Bronchial epithelial cell (primary cell): ENCODE results near the gene POLR1A. TPM values are rescaled to one million over a fixed set of nuclear protein-coding genes. Genes with fewer than 3 reads are reported as not detected.
A peak's percentile ranks its signal among the peaks of the same experiment; 100 is the strongest.

Experiments
- DNase-seq: peaks from one replicate; pipeline ENCODE4 v3.0.0-alpha.2; 2010; ENCODE audit warnings: low read depth
- FAIRE-seq: peaks from 2 replicates; lab custom pipeline; 2011; peaks lifted over from hg19 to GRCh38; lab: Jason Lieb, UNC
- H3K27me3 ChIP-seq: 2 replicates; pipeline ENCODE4 v1.5.1; 2011; ENCODE audit warnings: low read length; ENCODE audit not compliant: control insufficient read depth, insufficient read depth
- H3K36me3 ChIP-seq: 2 replicates; pipeline ENCODE4 v1.5.1; 2011; ENCODE audit warnings: low read length; ENCODE audit not compliant: control insufficient read depth, insufficient read depth
- H3K4me3 ChIP-seq: 2 replicates; pipeline ENCODE4 v1.5.1; 2011; ENCODE audit warnings: mild to moderate bottlenecking, low read depth, low read length, control low read depth
- CTCF ChIP-seq: IDR thresholded peaks from 2 replicates; pipeline ENCODE4 v1.5.1; 2011; ENCODE audit warnings: mild to moderate bottlenecking, moderate library complexity, low read length, control low read depth, inconsistent platforms; ENCODE audit not compliant: insufficient read depth, severe bottlenecking
- total RNA-seq: library from RNA; depleted of rRNA; stranded (reverse); fragments of >200 nt; gene quantifications from 2 replicates; pipeline ENCODE4 v1.2.1, GENCODE V29; 2014

The POLR1A gene
- total RNA-seq, 1 donor from 2014 or later = 9.7 TPM

GRCh38 chr2:86014493-86014892 lies 91.2 kb downstream of the POLR1A start:
- no peak for FAIRE-seq
- no peak for TF ChIP-seq CTCF

DNA sequence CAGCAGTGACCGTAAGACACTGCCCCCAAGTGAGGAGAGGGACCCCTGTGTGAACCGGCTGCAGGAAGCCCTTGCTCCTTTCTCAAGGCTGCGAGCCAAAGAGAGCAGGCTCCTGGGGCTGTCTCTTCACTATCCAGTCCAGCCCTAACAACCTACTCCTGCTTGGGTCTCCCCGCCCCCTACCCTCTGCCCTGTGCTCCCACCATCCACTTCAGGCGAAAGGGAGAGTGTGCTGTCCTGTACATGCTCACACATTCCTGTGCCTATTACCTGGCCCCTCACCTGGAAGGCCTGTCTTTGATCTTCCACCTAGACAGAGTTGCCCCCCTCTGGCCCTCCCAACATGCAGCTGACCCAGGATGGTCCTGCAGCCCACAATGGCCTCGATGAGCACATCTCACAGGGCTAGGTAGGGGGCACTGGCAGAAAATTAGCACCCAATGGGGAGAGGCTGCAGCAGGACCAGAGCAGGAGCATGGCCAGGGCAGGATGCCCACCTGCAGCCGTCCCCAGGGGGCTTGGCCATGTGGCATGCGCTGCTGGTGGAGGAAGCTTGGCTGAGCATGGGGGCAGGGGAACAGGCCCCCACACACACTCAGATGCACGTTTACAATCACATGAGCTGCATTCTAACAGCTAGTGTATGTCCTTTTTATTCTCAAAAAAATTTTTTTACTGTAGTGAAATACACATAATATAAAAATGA lies 93.5 kb downstream of the POLR1A start:
- Histone ChIP-seq H3K36me3 (no peaks in the 10 kb centered on the region), H3K27me3 (no peaks in the 10 kb centered on the region), H3K4me3 (no peak overlapping the region)
- no peak for TF ChIP-seq CTCF
- no peak for DNase-seq
- no peak for FAIRE-seq

More at GRCh38 chr2:86014493-86014892, 91.2 kb downstream of the POLR1A start:
- no peak overlapping the region for H3K4me3 ChIP-seq
- H3K27me3 ChIP-seq = no peaks in the 10 kb centered on the region
- DNase-seq = no peak
- no peaks in the 10 kb centered on the region for H3K36me3 ChIP-seq

DNA sequence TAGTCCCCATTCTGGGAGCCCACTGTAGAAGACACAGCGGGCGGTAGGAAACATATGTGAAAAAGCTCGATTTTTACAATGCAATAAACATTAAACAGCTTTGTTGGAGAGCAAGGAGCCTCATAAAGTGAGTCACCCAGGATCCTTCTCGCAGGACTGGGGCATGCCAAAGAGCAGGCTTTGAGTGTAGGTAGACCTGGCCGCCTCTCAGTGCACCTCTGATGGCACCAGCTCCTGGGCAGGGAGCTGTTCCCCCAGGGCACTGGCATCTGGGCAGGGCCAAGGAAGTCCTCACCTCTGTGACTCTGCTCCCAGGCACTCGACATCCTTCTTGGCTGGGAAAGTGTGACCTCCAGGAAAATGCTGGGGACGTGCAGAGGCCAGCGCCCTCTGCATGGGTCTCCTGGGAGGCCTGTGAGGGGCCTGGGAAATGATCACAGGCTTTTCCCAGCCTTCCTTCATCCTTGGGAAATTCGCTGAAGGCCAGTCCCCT lies 94.2 kb downstream of the POLR1A start:
- H3K4me3 ChIP-seq = no peak overlapping the region
- no peak for TF ChIP-seq CTCF
- H3K36me3 ChIP-seq = no peaks in the 10 kb centered on the region
- DNase-seq (peak; percentile 12), FAIRE-seq (no peak)
- no peaks in the 10 kb centered on the region for H3K27me3 ChIP-seq

DNA sequence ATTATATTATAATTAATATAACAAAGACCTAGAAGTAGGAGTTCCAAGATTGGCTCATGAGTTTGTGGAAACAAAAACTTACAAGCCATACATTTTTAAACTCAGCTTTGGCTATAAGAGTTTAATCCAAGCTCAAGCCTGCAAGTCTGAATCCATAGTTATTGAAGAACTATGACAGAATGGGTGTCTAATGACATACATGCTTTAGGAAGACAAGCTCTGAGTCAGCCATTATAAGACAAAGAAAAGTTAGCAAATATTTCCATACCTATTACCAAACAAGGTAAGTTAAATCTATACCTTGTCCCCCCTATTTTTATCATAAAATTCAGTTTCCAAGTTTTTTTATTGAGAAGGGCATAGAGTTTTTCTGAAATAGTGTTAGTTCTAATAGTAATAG lies 95.6 kb downstream of the POLR1A start:
- TF ChIP-seq CTCF = no peak
- H3K27me3 ChIP-seq = no peaks in the 10 kb centered on the region
- FAIRE-seq = no peak
- no peak overlapping the region for H3K4me3 ChIP-seq
- peak; percentile 68 for DNase-seq
- H3K36me3 ChIP-seq = no peaks in the 10 kb centered on the region

- DNase-seq (no peak), FAIRE-seq (no peak)
These were observed 99.2 kb downstream of the POLR1A start for GRCh38 chr2:86006524-86006923.

More at GRCh38 chr2:86006524-86006923, 99.2 kb downstream of the POLR1A start:
- Histone ChIP-seq H3K36me3 (no peaks in the 10 kb centered on the region), H3K4me3 (no peak overlapping the region), H3K27me3 (no peaks in the 10 kb centered on the region)
- no peak for TF ChIP-seq CTCF
